Type B pancreatic cell (in vitro differentiated cells): ENCODE data around the gene ANKLE1. TPM values are rescaled to one million over a fixed set of nuclear protein-coding genes. Genes with fewer than 3 reads are reported as not detected.

Source experiments
- DNase-seq: peaks from one replicate; pipeline ENCODE4 v3.0.0; 2021; ENCODE audit warnings: mixed read lengths; ENCODE audit not compliant: unreplicated experiment; ENCODE audit errors: extremely low spot score
- H3K27ac Mint-ChIP-seq: 2 replicates; pipeline ENCODE4 v1.8.0; 2021; ENCODE audit warnings: mild to moderate bottlenecking, mixed read lengths
- H3K27me3 Mint-ChIP-seq: 2 replicates; pipeline ENCODE4 v1.8.0; 2021; ENCODE audit warnings: mixed read lengths
- H3K36me3 Mint-ChIP-seq: 2 replicates; pipeline ENCODE4 v1.8.0; 2021; ENCODE audit warnings: mixed read lengths
- H3K4me1 Mint-ChIP-seq: one replicate; pipeline ENCODE4 v1.8.0; 2021; ENCODE audit warnings: mixed read lengths; ENCODE audit not compliant: unreplicated experiment
- H3K4me3 Mint-ChIP-seq: 2 replicates; pipeline ENCODE4 v1.8.0; 2021; ENCODE audit warnings: mild to moderate bottlenecking, mixed read lengths
- H3K9me3 Mint-ChIP-seq: 2 replicates; pipeline ENCODE4 v1.8.0; 2021; ENCODE audit warnings: mixed read lengths
- total RNA-seq: library from RNA; stranded (reverse); gene quantifications from 2 replicates; pipeline ENCODE4 v1.2.1, GENCODE V29; 2021; ENCODE audit warnings: low replicate concordance
- TF ChIP-seq, protein P1 (sequence below): fragments of 200-600 bp; sonication (generic); conservative IDR thresholded peaks from 2 replicates; pipeline ENCODE4 v1.5.0; 2021; ENCODE audit warnings: antibody characterized with exemption, mild to moderate bottlenecking

The ANKLE1 gene
- total RNA-seq, 1 donor from 2014 or later = 5.9 TPM

DNA sequence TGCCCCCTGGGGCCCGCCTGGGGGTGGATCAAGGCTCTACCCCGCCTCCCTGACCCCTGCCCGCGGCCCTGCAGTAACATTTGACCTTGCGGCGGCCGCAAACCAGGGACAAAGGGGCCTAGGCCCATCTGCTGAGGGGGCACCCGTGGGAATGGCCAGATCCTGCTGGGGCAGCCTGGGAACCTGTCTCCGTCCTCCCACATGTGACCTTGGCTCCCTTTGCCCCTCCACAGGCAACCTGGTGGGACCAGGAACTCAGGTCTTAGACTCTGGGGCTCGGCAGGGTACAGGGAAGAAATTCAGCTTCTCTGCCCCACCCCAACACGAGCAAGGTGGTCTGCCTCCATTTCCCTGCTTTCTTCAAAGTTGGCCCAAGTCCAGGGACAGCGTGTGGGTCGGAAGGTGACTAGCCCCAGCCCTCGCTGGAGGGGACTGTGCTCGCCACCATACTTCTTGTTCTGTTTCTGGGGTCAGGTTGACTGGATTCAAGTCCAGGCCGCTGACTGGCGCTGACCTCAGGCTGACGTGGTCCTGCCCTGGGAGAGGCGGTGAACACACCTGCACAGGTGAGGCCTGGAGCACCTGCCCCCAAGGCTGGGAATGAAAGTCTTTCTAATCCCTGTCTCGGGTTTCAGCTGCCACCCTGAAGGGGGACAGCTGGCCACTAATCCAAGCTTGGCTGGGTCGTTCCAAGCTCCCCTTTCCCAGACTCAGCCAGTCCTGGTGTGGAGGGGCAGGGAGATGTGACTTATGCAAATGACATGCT lies 33.5 kb upstream of the ANKLE1 start:
- Mint-ChIP-seq H3K4me1 (peaks cover 26% of the 10 kb centered on the region), H3K27me3 (no peaks in the 10 kb centered on the region), H3K27ac (peak overlapping the region; percentile 76), H3K4me3 (peak overlapping the region; percentile 62), H3K9me3 (no peaks in the 10 kb centered on the region), H3K36me3 (no peaks in the 10 kb centered on the region)
- DNase-seq = no peak
- TF ChIP-seq, protein P1, sequence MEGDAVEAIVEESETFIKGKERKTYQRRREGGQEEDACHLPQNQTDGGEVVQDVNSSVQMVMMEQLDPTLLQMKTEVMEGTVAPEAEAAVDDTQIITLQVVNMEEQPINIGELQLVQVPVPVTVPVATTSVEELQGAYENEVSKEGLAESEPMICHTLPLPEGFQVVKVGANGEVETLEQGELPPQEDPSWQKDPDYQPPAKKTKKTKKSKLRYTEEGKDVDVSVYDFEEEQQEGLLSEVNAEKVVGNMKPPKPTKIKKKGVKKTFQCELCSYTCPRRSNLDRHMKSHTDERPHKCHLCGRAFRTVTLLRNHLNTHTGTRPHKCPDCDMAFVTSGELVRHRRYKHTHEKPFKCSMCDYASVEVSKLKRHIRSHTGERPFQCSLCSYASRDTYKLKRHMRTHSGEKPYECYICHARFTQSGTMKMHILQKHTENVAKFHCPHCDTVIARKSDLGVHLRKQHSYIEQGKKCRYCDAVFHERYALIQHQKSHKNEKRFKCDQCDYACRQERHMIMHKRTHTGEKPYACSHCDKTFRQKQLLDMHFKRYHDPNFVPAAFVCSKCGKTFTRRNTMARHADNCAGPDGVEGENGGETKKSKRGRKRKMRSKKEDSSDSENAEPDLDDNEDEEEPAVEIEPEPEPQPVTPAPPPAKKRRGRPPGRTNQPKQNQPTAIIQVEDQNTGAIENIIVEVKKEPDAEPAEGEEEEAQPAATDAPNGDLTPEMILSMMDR = no peak

- Mint-ChIP-seq H3K4me1 (peaks cover 21% of the 10 kb centered on the region), H3K36me3 (no peaks in the 10 kb centered on the region), H3K27ac (no peak overlapping the region), H3K4me3 (no peak overlapping the region), H3K27me3 (no peaks in the 10 kb centered on the region), H3K9me3 (no peaks in the 10 kb centered on the region)
- TF ChIP-seq, protein P1 = no peak
- DNase-seq = no peak
Measured at GRCh38 chr19:17249887-17250548, 31.7 kb upstream of the ANKLE1 start.

GRCh38 chr19:17254636-17255035 lies 27.1 kb upstream of the ANKLE1 start:
- TF ChIP-seq, protein P1 = no peak
- Mint-ChIP-seq H3K4me1 (no peaks in the 10 kb centered on the region), H3K4me3 (no peak overlapping the region), H3K27ac (no peak overlapping the region), H3K36me3 (no peaks in the 10 kb centered on the region), H3K9me3 (no peaks in the 10 kb centered on the region), H3K27me3 (no peaks in the 10 kb centered on the region)
- DNase-seq = no peak

GRCh38 chr19:17255150-17255621 lies 26.5 kb upstream of the ANKLE1 start:
- no peaks in the 10 kb centered on the region for H3K4me1 Mint-ChIP-seq
- TF ChIP-seq, protein P1 = no peak
- H3K36me3 Mint-ChIP-seq = no peaks in the 10 kb centered on the region
- DNase-seq = no peak
- H3K4me3 Mint-ChIP-seq = no peak overlapping the region
- H3K9me3 Mint-ChIP-seq = no peaks in the 10 kb centered on the region
- no peak overlapping the region for H3K27ac Mint-ChIP-seq
- no peaks in the 10 kb centered on the region for H3K27me3 Mint-ChIP-seq

GRCh38 chr19:17256130-17256529 lies 25.6 kb upstream of the ANKLE1 start:
- DNase-seq = no peak
- Mint-ChIP-seq H3K27ac (no peak overlapping the region), H3K9me3 (no peaks in the 10 kb centered on the region), H3K27me3 (peaks cover 4% of the 10 kb centered on the region), H3K4me3 (no peak overlapping the region), H3K36me3 (no peaks in the 10 kb centered on the region), H3K4me1 (peaks cover 6% of the 10 kb centered on the region)
- TF ChIP-seq, protein P1 = no peak
